Adipocyte (in vitro differentiated cells): ENCODE results near the gene PARD3.

Experiments
- DNase-seq: peaks from one replicate; pipeline ENCODE4 v3.0.0-alpha.2; 2015; ENCODE audit warnings: low read depth
- H3K27me3 ChIP-seq: replicated peaks from 2 replicates; pipeline ENCODE4 v1.7.0; 2013; ENCODE audit warnings: mild to moderate bottlenecking, low read length, moderate library complexity; ENCODE audit not compliant: control insufficient read depth, insufficient read depth
- H3K36me3 ChIP-seq: 2 replicates; pipeline ENCODE4 v1.7.0; 2013; ENCODE audit warnings: low read length, mild to moderate bottlenecking, moderate library complexity; ENCODE audit not compliant: control insufficient read depth, insufficient read depth, severe bottlenecking
- H3K4me1 ChIP-seq: 2 replicates; pipeline ENCODE4 v1.7.0; 2013; ENCODE audit warnings: mild to moderate bottlenecking, low read length, moderate library complexity; ENCODE audit not compliant: control insufficient read depth, insufficient read depth
- H3K4me3 ChIP-seq: 2 replicates; pipeline ENCODE4 v1.7.0; 2013; ENCODE audit warnings: mild to moderate bottlenecking, low read length, moderate library complexity
- H3K9ac ChIP-seq: 2 replicates; pipeline ENCODE4 v1.7.0; 2013; ENCODE audit warnings: mild to moderate bottlenecking, low read length, moderate library complexity
- H3K9me3 ChIP-seq: 2 replicates; pipeline ENCODE4 v1.7.0; 2013; ENCODE audit warnings: mild to moderate bottlenecking, low read length, moderate library complexity; ENCODE audit not compliant: control insufficient read depth

Gene PARD3

GRCh38 chr10:34323192-34323591 is 491.9 kb downstream of the PARD3 start:
- H3K4me1 ChIP-seq: peaks cover 30% of the 10 kb centered on the region
- peak overlapping the region; percentile 31 for H3K9ac ChIP-seq
- H3K36me3 ChIP-seq: no peaks in the 10 kb centered on the region
- no peaks in the 10 kb centered on the region for H3K9me3 ChIP-seq
- H3K4me3 ChIP-seq: peak overlapping the region; percentile 66
- H3K27me3 ChIP-seq: no peaks in the 10 kb centered on the region
- DNase-seq: peak; percentile 37

GRCh38 chr10:34320265-34320664 is 494.8 kb downstream of the PARD3 start:
- no peak for DNase-seq
- H3K9me3 ChIP-seq: no peaks in the 10 kb centered on the region
- no peaks in the 10 kb centered on the region for H3K36me3 ChIP-seq
- H3K4me3 ChIP-seq: no peak overlapping the region
- H3K4me1 ChIP-seq: peaks cover 30% of the 10 kb centered on the region
- H3K27me3 ChIP-seq: no peaks in the 10 kb centered on the region
- no peak overlapping the region for H3K9ac ChIP-seq

GRCh38 chr10:34319197-34319846 is 495.8 kb downstream of the PARD3 start:
- Histone ChIP-seq H3K27me3 (no peaks in the 10 kb centered on the region), H3K4me3 (no peak overlapping the region), H3K9ac (no peak overlapping the region), H3K9me3 (no peaks in the 10 kb centered on the region), H3K4me1 (peaks cover 30% of the 10 kb centered on the region), H3K36me3 (no peaks in the 10 kb centered on the region)
- DNase-seq: peak; percentile 97

DNA sequence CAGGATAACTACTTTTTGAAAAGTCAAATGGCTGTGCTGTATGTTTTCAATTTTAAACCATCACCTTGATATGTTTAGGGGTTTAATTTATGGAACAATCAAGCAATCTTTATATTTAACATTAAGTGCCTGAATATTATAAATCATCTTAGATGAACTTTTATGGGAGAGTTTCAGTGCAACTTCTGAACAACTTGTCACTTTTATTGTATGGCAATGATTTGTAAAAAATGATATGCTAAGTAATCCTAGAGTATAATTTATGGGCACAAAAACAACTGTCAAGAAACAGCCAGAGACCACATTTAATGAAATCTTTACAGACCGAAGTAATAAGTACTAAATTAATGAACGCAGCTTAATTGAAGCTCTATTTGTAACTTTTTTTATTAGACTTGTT is 498.9 kb downstream of the PARD3 start:
- no peaks in the 10 kb centered on the region for H3K36me3 ChIP-seq
- no peak overlapping the region for H3K9ac ChIP-seq
- no peak overlapping the region for H3K4me3 ChIP-seq
- no peaks in the 10 kb centered on the region for H3K27me3 ChIP-seq
- no peaks in the 10 kb centered on the region for H3K9me3 ChIP-seq
- H3K4me1 ChIP-seq: peaks cover 9% of the 10 kb centered on the region
- DNase-seq: no peak

DNA sequence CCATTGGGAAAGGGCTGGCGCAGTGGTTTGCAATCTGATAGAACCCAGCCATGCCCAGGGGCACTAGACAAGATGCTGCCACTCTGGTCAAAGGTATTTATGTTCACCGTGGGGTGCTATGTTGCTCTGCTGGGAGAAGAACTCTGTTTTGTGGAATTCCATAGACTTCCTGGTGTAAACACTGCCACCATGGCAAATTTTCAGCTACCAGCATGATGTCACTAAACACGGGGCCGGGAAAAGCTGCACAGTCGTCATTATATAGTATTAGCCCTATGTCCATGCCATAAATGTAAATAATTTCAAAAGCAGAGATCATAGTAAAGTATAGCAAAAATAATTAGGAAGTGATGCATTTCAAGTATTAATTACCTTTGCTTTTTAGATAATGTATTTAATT is 500.6 kb downstream of the PARD3 start:
- no peak for DNase-seq
- H3K27me3 ChIP-seq: no peaks in the 10 kb centered on the region
- H3K9me3 ChIP-seq: no peaks in the 10 kb centered on the region
- H3K36me3 ChIP-seq: no peaks in the 10 kb centered on the region
- H3K4me3 ChIP-seq: no peak overlapping the region
- peaks cover 3% of the 10 kb centered on the region for H3K4me1 ChIP-seq
- H3K9ac ChIP-seq: no peak overlapping the region

GRCh38 chr10:34313888-34314287 is 501.2 kb downstream of the PARD3 start:
- Histone ChIP-seq H3K36me3 (no peaks in the 10 kb centered on the region), H3K27me3 (no peaks in the 10 kb centered on the region), H3K4me3 (no peak overlapping the region), H3K9ac (no peak overlapping the region), H3K4me1 (no peaks in the 10 kb centered on the region), H3K9me3 (no peaks in the 10 kb centered on the region)
- DNase-seq: no peak

- no peak overlapping the region for H3K4me3 ChIP-seq
- DNase-seq: no peak
- H3K36me3 ChIP-seq: no peaks in the 10 kb centered on the region
- H3K4me1 ChIP-seq: no peaks in the 10 kb centered on the region
- H3K27me3 ChIP-seq: no peaks in the 10 kb centered on the region
- H3K9me3 ChIP-seq: no peaks in the 10 kb centered on the region
- H3K9ac ChIP-seq: no peak overlapping the region
These were observed 501.7 kb downstream of the PARD3 start for GRCh38 chr10:34313353-34313752.

- H3K9ac ChIP-seq: no peak overlapping the region
- H3K36me3 ChIP-seq: no peaks in the 10 kb centered on the region
- DNase-seq: no peak
- no peak overlapping the region for H3K4me3 ChIP-seq
- no peaks in the 10 kb centered on the region for H3K4me1 ChIP-seq
- no peaks in the 10 kb centered on the region for H3K27me3 ChIP-seq
- H3K9me3 ChIP-seq: no peaks in the 10 kb centered on the region
These were observed 503.4 kb downstream of the PARD3 start for GRCh38 chr10:34311679-34312078.

DNA sequence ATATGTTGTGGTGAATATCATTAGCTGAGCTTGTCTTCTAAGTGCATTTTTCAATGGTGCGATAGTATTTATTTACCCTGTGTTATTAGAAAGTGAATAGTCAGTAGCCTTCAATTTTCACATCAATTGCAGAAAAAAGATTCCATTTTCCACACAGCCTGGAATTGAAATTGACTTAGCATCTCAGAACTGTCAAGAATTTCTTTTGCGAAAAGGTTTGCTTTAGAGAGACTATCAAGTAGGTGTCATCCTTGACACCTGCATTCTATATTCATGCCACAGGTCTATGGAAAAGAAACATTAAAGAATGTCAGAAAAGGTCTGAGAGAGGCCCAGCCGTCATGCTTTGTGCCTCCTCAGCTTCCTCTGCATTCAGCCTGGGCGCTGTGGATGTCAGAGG is 504.9 kb downstream of the PARD3 start:
- no peak overlapping the region for H3K4me3 ChIP-seq

DNA sequence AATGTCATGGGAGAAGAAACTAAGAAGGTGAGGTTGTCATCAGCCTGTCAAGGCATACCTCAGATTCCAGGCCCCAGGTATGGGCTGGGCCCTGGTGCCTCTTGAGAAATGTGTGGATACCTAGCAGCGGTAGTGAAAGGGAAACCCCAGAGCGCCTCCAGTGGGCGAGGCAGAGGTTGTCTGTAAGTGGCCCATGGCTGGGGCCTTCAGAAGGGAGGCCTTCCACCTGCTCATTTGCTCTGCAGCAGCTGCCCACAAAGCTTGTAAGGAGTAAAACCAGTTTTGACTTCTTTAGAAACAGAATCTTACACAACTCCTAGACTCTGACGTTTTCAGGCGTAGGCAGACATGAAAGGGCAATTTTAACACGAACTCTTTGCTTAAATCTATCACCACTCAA is 509.9 kb downstream of the PARD3 start:
- DNase-seq: no peak
- Histone ChIP-seq H3K9ac (no peak overlapping the region), H3K27me3 (no peaks in the 10 kb centered on the region), H3K4me3 (no peak overlapping the region), H3K36me3 (no peaks in the 10 kb centered on the region), H3K4me1 (no peaks in the 10 kb centered on the region), H3K9me3 (no peaks in the 10 kb centered on the region)

More for the DNA sequence above, 504.9 kb downstream of the PARD3 start:
- H3K4me1 ChIP-seq: no peaks in the 10 kb centered on the region
- H3K27me3 ChIP-seq: no peaks in the 10 kb centered on the region
- no peaks in the 10 kb centered on the region for H3K9me3 ChIP-seq
- H3K9ac ChIP-seq: no peak overlapping the region
- DNase-seq: no peak
- H3K36me3 ChIP-seq: no peaks in the 10 kb centered on the region

DNA sequence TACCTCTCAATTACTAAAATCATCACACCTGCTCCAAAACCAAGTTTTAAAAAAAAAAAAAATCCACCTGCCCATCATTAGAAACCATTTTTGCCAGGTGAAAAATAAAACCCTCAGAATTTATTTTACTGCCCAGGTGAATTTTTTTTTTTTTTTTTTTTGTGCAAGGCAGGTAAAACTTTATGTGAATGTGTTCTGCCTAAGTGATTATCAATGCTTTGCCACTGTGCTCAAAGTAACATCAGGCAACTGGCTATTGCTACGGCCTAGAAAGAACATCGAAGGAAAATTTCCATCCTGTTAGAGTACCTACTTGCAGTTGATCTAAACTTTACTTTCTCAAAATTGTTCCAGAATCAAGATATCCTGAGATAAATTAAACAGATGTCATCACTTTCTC is 512.1 kb downstream of the PARD3 start:
- DNase-seq: no peak
- Histone ChIP-seq H3K27me3 (no peaks in the 10 kb centered on the region), H3K9me3 (no peaks in the 10 kb centered on the region), H3K36me3 (no peaks in the 10 kb centered on the region), H3K9ac (no peak overlapping the region), H3K4me3 (no peak overlapping the region), H3K4me1 (peaks cover 9% of the 10 kb centered on the region)

DNA sequence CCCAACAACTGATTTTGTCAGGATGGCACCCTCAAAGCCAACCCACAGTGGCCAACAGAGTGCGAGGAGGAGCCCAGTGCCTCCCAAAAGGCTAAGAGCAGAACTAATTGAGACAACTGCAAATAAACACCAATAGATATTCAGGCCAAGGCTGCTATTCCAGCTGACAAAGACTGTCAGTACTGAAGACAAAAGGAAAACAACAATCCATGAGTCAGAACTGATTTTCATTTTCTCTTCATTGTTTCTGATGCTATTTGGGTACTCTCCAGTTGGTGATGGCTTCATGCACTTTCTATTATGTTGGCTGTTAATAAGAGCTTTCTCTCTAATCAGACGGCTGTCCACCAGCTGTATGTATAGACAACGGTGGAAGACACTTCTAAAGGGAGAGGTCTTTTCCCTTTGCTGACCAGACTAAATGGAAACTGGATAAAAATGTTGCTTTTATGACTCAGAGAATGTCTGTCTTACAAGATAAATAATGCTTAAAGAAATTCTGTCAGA is 515.9 kb downstream of the PARD3 start:
- H3K4me3 ChIP-seq: peak overlapping the region; percentile 40
- H3K9me3 ChIP-seq: no peaks in the 10 kb centered on the region
- peak; percentile 59 for DNase-seq

More for the DNA sequence above, 515.9 kb downstream of the PARD3 start:
- H3K36me3 ChIP-seq: no peaks in the 10 kb centered on the region
- peaks cover 9% of the 10 kb centered on the region for H3K4me1 ChIP-seq
- H3K9ac ChIP-seq: no peak overlapping the region
- no peaks in the 10 kb centered on the region for H3K27me3 ChIP-seq
